GM12874 (cell line): ENCODE data around the gene IBA57.

Experiments used
- TF ChIP-seq, protein P1 (sequence below): IDR thresholded peaks from 2 replicates; pipeline ENCODE4 v1.5.1; 2011; ENCODE audit warnings: low read depth, mild to moderate bottlenecking, control low read depth, low read length, moderate library complexity; ENCODE audit not compliant: insufficient read depth

IBA57 gene

DNA sequence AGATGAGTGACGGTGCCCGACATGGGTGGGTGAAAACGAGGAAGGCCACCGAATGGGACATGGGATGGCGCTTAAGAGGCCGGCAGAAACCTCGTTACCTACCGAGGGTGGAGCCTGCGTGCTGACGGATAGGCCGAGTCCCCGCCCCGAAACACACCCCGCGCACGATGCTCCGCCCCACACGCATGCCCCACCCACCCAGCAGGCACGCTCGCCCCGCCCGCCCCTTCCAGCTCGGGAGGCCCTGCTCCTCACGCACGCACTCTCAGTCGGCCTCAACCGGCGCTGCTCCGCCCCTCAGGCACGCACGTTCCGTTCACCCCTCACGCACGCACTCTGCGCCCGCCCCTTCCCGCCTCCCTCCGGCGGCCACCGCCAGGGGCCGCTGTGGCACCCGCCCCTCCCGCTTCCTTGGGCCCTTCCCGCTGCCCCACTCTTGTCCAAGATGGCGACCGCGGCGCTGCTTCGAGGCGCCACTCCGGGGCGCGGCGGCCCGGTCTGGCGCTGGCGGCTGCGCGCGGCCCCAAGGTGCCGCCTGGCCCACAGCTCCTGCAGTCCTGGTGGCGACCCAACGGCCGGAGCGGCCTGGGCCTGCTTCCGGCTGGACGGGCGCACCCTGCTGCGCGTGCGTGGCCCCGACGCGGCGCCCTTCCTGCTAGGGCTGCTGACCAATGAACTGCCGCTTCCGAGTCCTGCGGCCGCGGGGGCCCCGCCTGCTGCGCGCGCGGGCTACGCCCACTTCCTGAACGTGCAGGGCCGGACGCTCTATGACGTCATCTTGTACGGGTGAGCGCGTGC lies at the start of gene IBA57:
Gene IBA57, plus strand, starts transcription at position 433 of the 798 bp plus-strand sequence. Its CDS starts 13 bp downstream, at position 446.
- TF ChIP-seq, protein P1, sequence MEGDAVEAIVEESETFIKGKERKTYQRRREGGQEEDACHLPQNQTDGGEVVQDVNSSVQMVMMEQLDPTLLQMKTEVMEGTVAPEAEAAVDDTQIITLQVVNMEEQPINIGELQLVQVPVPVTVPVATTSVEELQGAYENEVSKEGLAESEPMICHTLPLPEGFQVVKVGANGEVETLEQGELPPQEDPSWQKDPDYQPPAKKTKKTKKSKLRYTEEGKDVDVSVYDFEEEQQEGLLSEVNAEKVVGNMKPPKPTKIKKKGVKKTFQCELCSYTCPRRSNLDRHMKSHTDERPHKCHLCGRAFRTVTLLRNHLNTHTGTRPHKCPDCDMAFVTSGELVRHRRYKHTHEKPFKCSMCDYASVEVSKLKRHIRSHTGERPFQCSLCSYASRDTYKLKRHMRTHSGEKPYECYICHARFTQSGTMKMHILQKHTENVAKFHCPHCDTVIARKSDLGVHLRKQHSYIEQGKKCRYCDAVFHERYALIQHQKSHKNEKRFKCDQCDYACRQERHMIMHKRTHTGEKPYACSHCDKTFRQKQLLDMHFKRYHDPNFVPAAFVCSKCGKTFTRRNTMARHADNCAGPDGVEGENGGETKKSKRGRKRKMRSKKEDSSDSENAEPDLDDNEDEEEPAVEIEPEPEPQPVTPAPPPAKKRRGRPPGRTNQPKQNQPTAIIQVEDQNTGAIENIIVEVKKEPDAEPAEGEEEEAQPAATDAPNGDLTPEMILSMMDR = peak; percentile 99

DNA sequence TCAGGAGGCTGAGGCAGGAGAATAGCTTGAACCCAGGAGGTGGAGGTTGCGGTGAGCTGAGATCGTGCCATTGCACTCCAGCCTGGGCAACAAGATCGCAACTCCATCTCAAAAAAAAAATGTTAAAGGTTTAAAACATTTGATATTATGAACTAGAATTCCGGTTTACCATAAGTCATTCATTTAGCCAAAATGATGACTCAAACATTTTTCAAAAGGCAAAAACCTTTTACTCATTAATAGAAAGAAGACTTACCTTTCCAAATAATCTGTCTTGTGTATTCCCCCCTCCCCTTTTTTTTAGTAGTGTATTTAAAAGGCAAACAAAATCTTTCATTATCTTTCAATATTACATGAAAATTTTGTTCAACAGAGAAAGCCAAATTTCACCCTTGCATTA lies 48.3 kb upstream of the IBA57 start:
- TF ChIP-seq, protein P1 = no peak

DNA sequence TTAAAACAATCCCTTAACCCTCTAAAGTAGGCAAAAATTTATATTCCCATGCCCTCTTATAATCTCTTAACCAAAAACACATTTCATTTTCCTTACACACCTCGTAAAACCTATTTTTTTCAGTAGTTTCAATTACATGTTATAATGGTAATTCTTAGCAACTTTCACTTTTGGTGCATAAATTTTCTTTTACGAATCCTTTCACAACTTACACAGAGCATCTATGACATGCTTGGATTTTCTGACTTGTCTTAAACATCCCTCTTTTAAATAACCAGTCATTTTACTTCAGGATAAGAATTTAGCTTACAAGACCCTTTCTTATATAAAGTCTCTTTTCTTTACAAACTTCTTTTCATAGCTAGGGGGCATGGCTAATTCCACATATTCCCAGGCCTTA lies 47.6 kb upstream of the IBA57 start:
- TF ChIP-seq, protein P1 = no peak

DNA sequence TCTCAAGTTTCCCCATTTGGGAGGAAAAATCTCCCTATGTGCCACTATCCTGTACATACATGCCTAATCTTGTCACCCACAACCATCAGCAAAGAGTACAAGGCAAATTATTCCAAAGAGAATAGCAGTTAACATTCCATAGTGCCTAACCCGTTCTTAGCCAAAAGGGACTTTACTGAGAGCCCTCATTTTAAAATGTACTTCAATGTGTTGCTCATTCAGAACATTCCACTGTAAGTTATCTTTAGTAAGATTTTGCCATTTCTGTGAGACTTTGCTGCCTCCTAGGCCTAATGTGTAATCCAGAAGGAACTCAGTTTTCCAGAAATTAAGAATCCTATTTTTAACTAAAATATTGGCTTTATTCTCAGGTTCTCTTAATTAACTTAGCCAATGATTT lies 45.3 kb upstream of the IBA57 start:
- TF ChIP-seq, protein P1 = no peak

DNA sequence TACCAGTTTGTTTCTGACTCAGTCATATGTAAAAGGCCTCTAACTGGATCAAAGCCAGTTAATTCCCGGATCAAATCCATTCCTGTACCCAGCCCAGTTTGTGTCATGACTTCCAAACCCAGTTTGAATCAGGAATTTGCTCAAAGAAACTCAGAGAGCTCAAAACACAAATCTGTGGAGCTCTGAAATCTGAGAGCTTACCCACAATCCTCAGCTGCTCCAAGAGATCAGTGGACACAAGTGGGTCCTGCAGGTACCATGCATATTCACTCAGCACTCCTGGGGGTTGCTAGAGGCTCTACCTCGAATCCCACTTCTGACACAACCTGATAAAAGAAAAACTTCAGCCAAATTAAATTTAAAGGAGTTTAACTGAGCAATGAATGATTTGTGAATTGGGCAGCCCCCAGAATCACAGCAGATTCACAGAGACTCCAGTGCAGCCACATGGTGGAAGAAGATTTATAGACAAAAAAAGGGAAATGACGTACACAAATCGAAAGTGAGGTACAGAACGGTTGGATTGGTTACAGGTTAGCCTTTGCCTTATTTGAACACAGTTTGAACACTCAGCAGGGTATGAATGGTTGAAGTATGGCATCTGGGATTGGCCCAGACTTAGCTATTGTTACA lies 44.6 kb upstream of the IBA57 start:
- TF ChIP-seq, protein P1 = no peak

DNA sequence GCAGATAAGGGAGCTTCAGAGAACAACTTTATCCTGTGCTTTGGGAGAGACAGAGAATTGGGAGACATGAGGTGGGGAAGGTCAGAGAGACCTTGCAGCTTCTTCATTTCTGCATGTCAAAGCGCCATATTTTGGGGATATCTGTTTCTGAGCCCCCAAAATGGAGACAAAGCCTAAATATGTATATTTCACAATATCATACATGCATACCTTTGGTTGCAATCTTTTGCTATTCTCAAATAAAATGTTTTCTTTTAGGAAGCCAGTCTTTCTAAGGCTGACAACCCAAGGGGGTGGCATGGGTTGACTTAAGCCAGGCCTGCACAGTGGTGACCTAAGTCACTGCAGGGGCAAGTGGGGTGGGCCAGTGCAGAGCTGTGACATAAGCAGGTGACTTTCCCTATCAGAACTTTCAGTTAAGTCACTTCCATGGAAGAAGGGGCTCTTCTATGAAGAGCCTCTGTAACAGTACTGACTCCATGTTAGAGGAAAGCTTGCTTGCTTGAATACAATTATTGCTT lies 42.6 kb upstream of the IBA57 start:
- TF ChIP-seq, protein P1 = no peak

DNA sequence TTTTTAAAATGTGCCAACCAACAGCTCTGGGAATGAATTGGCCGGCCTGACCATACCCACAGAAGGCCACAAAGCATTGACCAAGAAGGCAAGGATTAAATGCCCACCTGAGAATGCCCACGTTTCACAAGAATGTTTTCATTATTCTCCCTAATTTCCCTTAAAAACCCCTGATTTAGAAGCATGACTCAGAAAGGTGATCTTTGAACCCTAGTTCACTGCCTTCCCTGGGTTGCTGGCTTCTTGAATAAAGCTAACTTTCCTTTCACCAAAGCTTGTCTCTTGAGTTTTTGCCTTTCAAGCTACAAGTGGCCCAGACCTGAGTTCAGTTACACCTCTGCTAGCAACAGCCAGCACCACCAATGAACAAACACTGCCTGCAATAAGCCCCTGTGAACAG lies 42.1 kb upstream of the IBA57 start:
- TF ChIP-seq, protein P1 = no peak
